WERI-Rb-1 (cell line): ENCODE measurements around the gene ZSWIM3.

Experiments
- DNase-seq: peaks from one replicate; pipeline ENCODE4 v3.0.0-alpha.2; 2020
- H3K27ac ChIP-seq: fragments of 250-450 bp; sonication (Bioruptor Pico); 2 replicates; pipeline ENCODE4 v1.5.1; 2020; ENCODE audit warnings: mild to moderate bottlenecking, moderate library complexity
- H3K27me3 ChIP-seq: fragments of 250-450 bp; sonication (Bioruptor Pico); 2 replicates; pipeline ENCODE4 v1.5.1; 2021; ENCODE audit warnings: mild to moderate bottlenecking, low read depth, moderate library complexity; ENCODE audit not compliant: insufficient read depth, severe bottlenecking
- H3K36me3 ChIP-seq: fragments of 250-450 bp; sonication (Bioruptor Pico); 2 replicates; pipeline ENCODE4 v1.5.1; 2020; ENCODE audit warnings: mild to moderate bottlenecking, moderate library complexity
- H3K4me3 ChIP-seq: 2 replicates; pipeline ENCODE4 v1.5.1; 2011; ENCODE audit warnings: low read depth, mild to moderate bottlenecking, control low read depth, low read length
- H3K9me3 ChIP-seq: fragments of 250-450 bp; sonication (Bioruptor Pico); 2 replicates; pipeline ENCODE4 v1.5.1; 2021; ENCODE audit warnings: mild to moderate bottlenecking, moderate library complexity; ENCODE audit not compliant: severe bottlenecking
- TF ChIP-seq, protein P1 (sequence below): IDR thresholded peaks from 2 replicates; pipeline ENCODE4 v1.5.1; 2011; ENCODE audit warnings: low read depth, mild to moderate bottlenecking, control low read depth, inconsistent platforms, low read length

The ZSWIM3 gene

DNA sequence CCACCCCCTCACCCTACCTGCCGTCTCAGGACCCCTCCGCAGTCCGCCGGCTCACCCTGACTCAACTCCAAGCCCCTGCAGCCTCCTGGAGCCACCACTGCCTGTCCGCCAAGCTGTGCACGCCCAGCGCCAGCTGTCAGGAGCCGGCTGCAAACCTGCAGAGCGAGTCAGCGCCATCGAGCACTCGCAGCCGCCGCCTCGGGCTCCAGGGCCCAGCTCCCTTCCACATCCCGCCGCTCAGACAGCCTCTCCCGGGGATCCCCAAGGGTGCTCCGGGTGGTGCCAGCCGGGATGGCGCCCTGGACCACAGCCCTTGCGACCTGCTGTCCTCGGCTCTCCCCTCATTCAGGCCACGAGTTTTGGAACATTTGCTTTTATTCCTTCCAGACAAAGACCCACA, 34.6 kb upstream of the ZSWIM3 start:
- TF ChIP-seq, protein P1, sequence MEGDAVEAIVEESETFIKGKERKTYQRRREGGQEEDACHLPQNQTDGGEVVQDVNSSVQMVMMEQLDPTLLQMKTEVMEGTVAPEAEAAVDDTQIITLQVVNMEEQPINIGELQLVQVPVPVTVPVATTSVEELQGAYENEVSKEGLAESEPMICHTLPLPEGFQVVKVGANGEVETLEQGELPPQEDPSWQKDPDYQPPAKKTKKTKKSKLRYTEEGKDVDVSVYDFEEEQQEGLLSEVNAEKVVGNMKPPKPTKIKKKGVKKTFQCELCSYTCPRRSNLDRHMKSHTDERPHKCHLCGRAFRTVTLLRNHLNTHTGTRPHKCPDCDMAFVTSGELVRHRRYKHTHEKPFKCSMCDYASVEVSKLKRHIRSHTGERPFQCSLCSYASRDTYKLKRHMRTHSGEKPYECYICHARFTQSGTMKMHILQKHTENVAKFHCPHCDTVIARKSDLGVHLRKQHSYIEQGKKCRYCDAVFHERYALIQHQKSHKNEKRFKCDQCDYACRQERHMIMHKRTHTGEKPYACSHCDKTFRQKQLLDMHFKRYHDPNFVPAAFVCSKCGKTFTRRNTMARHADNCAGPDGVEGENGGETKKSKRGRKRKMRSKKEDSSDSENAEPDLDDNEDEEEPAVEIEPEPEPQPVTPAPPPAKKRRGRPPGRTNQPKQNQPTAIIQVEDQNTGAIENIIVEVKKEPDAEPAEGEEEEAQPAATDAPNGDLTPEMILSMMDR = no peak
- Histone ChIP-seq H3K36me3 (no peaks in the 10 kb centered on the region), H3K27me3 (no peaks in the 10 kb centered on the region), H3K27ac (no peak overlapping the region), H3K9me3 (no peaks in the 10 kb centered on the region), H3K4me3 (no peak overlapping the region)
- peak; percentile 29 for DNase-seq

DNA sequence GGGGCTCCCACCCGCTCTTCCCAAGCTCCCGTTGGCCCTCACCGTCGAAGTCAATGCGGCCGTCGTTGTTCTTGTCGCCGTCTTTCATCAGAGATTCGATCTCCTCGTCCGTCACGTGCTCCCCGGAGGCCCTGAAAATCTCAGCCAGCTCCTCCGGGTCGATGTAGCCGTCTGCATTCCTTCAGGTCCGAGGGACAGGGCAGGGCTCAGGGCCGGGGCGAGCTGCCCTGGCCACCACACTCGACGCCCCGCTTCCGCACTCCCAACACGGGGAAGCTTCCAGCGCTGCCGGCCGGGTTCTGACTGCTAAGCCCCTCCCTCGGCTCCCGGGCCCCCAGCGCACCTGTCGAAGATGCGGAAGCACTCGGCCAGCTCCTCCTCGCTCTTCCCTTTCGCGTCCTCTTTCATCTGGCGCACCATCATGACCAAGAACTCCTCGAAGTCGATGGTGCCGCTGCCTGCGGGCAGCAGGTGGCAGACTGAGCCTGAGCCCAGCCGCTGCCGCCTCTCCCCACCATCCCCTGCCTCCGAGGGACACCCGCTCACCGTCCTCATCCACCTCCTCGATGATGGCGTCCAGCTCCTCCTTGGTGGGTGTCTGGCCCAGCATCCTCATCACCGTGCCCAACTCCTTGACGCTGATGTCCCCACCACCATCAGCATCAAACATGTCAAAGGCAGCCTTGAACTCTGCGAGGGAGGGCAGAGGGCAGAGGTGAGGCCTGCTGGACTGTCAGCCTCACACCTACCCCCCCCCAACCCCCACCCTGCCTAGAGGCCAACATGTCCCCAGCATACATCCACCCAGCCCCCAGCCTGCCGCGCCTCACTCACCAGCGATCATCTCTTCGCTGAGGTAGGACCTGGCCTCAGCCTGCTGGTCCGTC, 33.2 kb upstream of the ZSWIM3 start:
- Histone ChIP-seq H3K4me3 (no peak overlapping the region), H3K36me3 (no peaks in the 10 kb centered on the region), H3K27me3 (no peaks in the 10 kb centered on the region), H3K27ac (no peak overlapping the region), H3K9me3 (no peaks in the 10 kb centered on the region)
- TF ChIP-seq, protein P1 = peak; percentile 63
- peak; percentile 60 for DNase-seq

DNA sequence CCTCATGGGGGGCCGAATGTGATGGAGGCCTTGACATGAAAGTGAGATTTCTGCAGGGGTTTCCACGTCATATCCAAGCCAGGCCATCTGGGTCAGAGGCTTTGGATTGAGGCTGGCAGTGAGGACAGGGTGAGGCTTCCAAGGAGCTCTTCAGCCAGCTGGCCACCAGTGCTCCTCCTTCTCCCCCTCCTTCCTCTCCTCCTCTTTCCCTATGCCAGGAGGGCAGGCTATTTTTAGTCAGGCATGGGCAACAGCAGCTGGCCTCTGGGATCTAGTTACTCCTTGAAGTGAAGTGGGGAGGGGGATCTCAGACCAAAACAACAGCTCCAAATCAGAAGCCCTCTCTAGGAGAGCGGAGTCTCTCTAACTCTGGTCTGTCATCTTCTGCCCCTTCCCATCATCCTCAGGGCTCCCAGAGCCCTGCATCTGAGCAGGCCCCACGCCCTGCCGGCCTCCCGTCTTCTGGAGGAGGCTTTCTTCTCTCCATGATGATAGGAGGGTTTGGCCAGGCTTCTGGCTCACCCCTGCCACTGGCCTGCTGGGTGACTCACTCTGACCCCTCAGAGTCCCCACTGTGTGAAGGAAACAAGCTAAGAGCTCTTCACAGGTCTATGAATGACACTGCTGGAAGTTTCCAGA, 30.9 kb upstream of the ZSWIM3 start:
- TF ChIP-seq, protein P1 = no peak
- peak; percentile 57 for DNase-seq
- Histone ChIP-seq H3K9me3 (no peaks in the 10 kb centered on the region), H3K36me3 (no peaks in the 10 kb centered on the region), H3K27me3 (no peaks in the 10 kb centered on the region), H3K27ac (peak overlapping the region; percentile 38), H3K4me3 (no peak overlapping the region)

DNA sequence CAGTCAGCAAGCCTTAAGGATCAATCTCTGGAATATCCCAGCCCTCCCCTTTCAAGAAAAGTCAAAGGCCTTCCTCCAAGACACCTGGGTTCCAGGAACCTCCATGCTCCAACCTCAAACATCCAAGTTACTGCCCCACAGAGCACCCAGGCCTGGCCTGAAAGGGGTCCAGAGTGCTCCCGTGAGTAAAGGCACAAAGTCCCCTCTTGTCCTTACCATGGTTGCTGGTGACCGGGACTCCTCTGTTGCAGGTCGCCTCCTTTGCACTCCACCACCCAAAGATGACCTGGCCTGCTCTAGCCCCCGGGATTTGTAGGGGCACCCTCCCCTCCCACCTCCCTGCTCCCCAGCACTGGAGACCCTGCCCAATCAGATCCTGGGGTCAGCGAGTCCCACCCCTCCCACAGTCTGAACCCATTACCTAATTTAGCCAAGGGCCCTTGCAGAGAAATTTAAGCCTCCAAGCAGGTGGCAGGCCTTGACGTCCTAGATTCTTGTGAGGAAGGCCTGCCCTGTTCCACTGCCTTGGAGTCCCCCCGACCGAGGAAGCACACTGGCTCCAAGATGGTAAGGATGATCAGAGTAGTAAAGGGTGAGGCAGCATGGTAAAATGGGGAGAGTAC, 30.3 kb upstream of the ZSWIM3 start, which contains the start of gene TNNC2:
TSS of gene TNNC2 (minus strand) at position 283 of the 623 bp plus-strand sequence. CDS start at position 219, 64 bp downstream.
- Histone ChIP-seq H3K27ac (peak within 1 kb of the TSS; percentile 38), H3K4me3 (no peak within 1 kb of the TSS), H3K9me3 (no peaks in the 10 kb centered on the region), H3K27me3 (no peaks in the 10 kb centered on the region), H3K36me3 (no peaks in the 10 kb centered on the region)
- DNase-seq = no peak
- TF ChIP-seq, protein P1 = no peak

DNA sequence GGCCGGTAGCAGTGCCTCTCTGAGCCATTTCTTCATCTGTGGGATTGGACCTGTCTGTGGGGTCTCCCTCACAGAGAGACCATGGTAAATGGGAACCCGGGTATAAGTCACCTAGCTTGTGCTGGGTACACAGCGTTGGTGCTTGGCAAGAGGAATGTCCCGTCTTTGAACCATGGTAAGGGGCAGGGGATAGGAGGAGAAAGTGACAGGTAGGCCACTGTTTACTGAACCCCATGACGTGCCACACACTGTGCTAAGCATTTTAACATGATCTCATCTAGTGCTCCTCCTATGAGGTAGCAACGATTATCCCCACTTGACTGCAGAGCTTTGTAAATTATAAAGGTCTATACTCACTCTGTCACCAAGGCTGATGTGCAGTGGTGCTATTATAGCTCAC, 29.7 kb upstream of the ZSWIM3 start:
- no peaks in the 10 kb centered on the region for H3K36me3 ChIP-seq
- H3K27ac ChIP-seq = no peak overlapping the region
- TF ChIP-seq, protein P1 = no peak
- no peaks in the 10 kb centered on the region for H3K9me3 ChIP-seq
- no peak overlapping the region for H3K4me3 ChIP-seq
- DNase-seq = no peak
- H3K27me3 ChIP-seq = no peaks in the 10 kb centered on the region
